ENCODE results near the gene SPTSSA.
"Not testable (repeated sequence)": the region's sequence is repeated elsewhere in the genome, so short reads cannot be mapped to it uniquely, and the experiment has no call there.

SPTSSA gene, protein sequence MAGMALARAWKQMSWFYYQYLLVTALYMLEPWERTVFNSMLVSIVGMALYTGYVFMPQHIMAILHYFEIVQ

DNA sequence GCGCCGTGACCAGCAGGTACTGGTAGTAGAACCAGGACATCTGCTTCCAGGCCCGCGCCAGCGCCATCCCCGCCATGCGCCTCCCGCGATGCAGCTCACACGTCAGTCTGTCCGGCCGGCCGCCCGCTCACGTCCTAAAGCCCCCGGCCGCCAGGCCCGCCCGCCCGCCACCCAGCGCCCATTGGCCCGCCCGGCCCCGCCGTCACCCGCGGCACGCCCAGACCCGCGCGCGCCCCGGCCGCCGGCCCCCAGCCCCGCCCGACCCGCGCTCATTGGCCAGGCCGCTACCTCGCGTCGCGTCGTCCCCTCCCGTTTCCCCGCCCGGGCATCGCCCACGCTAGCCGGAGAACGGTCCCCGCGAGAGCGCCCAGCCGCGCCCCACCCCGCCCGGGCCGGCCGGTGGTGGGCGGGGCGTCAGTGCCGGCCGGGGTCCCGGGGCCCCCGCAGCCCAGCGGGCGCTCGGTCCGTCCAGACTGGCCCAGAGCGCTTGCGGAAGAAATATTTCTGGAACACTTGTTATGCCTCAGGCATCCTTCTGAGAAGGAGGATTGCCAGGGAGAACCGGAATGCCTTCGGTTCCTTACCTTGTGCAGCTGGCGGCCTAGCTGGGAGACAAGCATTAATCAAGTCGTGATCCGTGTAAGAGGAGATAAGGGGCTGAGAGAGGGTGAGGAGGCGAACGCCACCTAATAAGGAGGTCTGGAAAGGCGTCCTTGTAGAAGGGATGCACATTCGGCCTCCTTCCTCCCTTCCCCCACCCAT lies at the start of gene SPTSSA:
Gene SPTSSA, minus strand, starts transcription at position 109 of the 762 bp plus-strand sequence. Its CDS starts 33 bp downstream, at position 76.
- TF ChIP-seq, protein P1, sequence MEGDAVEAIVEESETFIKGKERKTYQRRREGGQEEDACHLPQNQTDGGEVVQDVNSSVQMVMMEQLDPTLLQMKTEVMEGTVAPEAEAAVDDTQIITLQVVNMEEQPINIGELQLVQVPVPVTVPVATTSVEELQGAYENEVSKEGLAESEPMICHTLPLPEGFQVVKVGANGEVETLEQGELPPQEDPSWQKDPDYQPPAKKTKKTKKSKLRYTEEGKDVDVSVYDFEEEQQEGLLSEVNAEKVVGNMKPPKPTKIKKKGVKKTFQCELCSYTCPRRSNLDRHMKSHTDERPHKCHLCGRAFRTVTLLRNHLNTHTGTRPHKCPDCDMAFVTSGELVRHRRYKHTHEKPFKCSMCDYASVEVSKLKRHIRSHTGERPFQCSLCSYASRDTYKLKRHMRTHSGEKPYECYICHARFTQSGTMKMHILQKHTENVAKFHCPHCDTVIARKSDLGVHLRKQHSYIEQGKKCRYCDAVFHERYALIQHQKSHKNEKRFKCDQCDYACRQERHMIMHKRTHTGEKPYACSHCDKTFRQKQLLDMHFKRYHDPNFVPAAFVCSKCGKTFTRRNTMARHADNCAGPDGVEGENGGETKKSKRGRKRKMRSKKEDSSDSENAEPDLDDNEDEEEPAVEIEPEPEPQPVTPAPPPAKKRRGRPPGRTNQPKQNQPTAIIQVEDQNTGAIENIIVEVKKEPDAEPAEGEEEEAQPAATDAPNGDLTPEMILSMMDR (IDR thresholded peaks at IDR 0.05; ENCODE audit: control insufficient read depth, extremely low read depth, insufficient read depth), result no peak
- no peak for DNase-seq (ENCODE audit: low read depth)

DNA sequence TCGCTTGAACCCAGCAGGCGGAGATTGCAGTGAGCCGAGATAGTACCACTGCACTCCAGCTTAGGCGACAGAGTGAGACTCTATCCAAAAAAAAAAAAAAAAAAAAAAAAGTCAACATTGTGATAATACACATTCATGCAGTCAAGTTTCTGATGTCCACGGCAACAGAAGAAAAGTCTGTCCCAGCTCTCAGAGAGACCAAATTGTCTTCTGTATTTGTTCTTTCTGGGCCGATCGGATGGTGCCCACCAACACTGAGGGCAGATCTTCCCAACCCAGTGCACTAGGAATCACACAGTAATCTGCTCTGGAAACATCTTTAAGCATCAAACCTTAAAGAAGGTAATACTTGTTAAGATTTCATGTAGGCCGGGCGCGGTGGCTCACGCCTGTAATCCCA lies 45.8 kb upstream of the SPTSSA start:
- TF ChIP-seq, protein P1 (IDR thresholded peaks at IDR 0.05; ENCODE audit: control insufficient read depth, extremely low read depth, insufficient read depth), result no peak
- DNase-seq (ENCODE audit: low read depth), result no peak
- H3K4me3 ChIP-seq (ENCODE audit: low read depth, low read length), result no peak overlapping the region

More for the DNA sequence above, at the start of gene SPTSSA:
- H3K4me3 ChIP-seq (ENCODE audit: low read depth, low read length), result peak within 1 kb of the TSS; percentile 74

DNA sequence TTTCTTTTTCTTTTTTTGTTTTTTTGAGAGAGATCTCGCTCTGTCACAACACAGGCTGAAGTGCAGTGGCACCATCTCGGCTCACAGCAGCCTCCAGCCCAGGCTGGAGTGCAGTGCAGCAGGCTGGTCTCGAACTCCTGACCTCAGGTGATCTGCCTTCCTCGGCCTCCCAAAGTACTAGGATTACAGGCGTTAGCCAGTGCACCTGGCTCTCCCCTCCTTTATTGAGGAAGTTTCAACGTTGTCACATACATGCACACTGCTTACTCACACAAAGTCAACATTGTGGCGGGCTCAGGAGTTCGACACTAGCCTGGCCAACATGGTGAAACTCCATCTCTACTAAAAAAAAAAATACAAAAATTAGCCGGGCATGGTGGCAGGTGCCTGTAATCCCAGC lies 45.4 kb upstream of the SPTSSA start:
- no peak overlapping the region for H3K4me3 ChIP-seq (ENCODE audit: low read depth, low read length)
- no peak for DNase-seq (ENCODE audit: low read depth)
- TF ChIP-seq, protein P1 (IDR thresholded peaks at IDR 0.05; ENCODE audit: control insufficient read depth, extremely low read depth, insufficient read depth), result no peak

DNA sequence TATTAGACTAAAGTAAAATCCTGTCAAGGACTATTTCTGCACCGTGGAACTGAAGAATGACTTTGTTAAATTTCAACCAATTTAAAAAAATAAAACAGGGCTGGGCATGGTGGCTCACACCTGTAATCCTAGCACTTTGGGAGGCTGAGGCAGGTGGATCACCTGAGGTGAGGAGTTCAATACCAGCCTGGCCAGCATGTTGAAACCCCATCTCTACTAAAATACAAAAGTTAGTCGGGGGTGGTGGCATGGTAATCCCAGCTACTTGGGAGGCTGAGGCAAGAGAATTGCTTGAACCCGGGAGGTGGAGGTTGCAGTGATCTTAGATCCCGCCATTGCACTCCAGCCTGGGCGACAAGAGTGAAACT lies 43.1 kb upstream of the SPTSSA start:
- DNase-seq (ENCODE audit: low read depth); H3K4me3 ChIP-seq (ENCODE audit: low read depth, low read length): not testable (repeated sequence)

DNA sequence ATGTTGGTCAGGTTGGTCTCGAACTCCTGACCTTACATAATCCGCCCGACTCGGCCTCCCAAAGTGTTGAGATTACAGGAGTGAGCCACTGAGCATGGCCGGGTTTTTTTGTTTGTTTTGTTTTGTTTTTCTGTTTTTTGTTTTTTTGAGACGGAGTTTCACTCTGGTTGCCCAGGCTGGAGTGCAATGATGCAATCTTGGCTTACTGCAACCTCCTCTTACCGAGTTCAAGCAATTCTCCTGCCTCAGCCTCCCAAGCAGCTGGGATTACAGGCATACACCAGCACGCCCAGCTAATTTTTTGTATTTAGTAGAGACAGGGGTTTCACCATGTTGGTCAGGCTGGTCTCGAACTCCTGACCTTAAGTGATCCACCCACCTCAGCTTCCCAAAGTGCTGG lies 42.0 kb upstream of the SPTSSA start:
- H3K4me3 ChIP-seq (ENCODE audit: low read depth, low read length); DNase-seq (ENCODE audit: low read depth): not testable (repeated sequence)

DNA sequence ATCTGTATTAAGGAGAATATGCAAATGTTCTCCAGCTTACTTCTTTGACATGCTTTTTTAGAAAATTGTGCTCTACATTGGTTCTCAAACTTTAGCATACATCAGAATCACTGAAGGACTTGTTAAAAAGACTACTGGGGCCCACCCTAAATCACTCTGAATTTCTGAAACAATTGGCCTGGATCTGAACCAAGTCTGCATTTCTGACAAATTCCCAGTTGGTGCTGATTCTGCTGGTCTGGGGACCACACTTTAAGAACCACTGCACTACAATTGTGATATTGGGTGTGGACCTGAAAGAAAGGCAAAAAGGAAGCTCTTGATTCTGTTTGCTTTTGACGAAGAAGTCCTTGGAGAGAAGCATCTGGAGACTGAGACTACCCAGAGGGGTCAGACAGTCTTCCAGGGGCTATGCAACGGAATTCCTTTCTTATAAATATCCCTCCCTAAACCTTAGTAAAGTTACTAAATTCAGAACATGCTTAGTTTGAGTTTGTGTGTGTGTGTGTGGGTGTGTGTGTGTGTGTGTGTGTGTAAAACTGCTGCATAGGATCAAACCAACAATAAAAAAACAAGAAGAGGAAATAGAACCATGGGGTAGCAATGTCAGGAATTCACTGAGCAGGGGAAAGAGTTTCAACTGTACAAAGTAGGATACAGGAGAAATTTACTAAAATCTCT lies 40.6 kb upstream of the SPTSSA start:
- TF ChIP-seq, protein P1 (IDR thresholded peaks at IDR 0.05; ENCODE audit: control insufficient read depth, extremely low read depth, insufficient read depth), result no peak
- no peak overlapping the region for H3K4me3 ChIP-seq (ENCODE audit: low read depth, low read length)
- no peak for DNase-seq (ENCODE audit: low read depth)

DNA sequence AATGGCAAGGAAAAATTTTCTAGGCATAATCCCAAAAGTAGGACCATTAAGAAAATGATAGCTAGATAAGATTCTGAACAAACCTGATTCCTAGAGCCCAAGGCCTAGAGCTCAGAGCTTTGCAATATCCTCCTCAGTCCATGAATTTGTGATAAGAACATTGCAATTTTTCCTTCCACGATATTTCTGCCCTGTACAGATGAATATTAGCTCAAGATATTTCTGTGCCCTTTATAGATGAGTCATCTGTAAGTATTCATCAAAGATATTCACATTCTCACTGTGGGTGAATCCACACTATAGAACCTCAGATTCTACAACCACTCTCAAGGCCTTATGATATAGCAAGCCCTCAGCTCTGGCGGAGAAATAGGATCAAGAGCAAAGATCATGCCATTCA lies 40.0 kb upstream of the SPTSSA start:
- no peak for DNase-seq (ENCODE audit: low read depth)
- TF ChIP-seq, protein P1 (IDR thresholded peaks at IDR 0.05; ENCODE audit: control insufficient read depth, extremely low read depth, insufficient read depth), result no peak
- no peak overlapping the region for H3K4me3 ChIP-seq (ENCODE audit: low read depth, low read length)

Data from LNCaP clone FGC (cell line).